Measurements from ENCODE around the gene ROR1.
"Not testable (repeated sequence)": the region's sequence is repeated elsewhere in the genome, so short reads cannot be mapped to it uniquely, and the experiment has no call there.

The ROR1 gene

GRCh38 chr1:64197076-64197475 lies 423.3 kb downstream of the ROR1 start:
- H3K4me3 Mint-ChIP-seq, result no peak overlapping the region
- DNase-seq (ENCODE audit: low spot score), result no peak
- H3K27ac Mint-ChIP-seq, result no peak overlapping the region
- H3K36me3 Mint-ChIP-seq (ENCODE audit: low read depth), result no peaks in the 10 kb centered on the region
- H3K9me3 Mint-ChIP-seq, result no peaks in the 10 kb centered on the region
- no peaks in the 10 kb centered on the region for H3K27me3 Mint-ChIP-seq (ENCODE audit: low read depth)
- no peaks in the 10 kb centered on the region for H3K4me1 Mint-ChIP-seq (ENCODE audit: low read depth)

GRCh38 chr1:64199154-64199553 lies 425.3 kb downstream of the ROR1 start:
- Mint-ChIP-seq H3K36me3 (ENCODE audit: low read depth) (no peaks in the 10 kb centered on the region), H3K27ac (no peak overlapping the region), H3K4me1 (ENCODE audit: low read depth) (no peaks in the 10 kb centered on the region), H3K9me3 (no peaks in the 10 kb centered on the region), H3K4me3 (no peak overlapping the region), H3K27me3 (ENCODE audit: low read depth) (no peaks in the 10 kb centered on the region)
- DNase-seq (ENCODE audit: low spot score), result no peak

- no peaks in the 10 kb centered on the region for H3K9me3 Mint-ChIP-seq
- no peak overlapping the region for H3K27ac Mint-ChIP-seq
- H3K4me1 Mint-ChIP-seq (ENCODE audit: low read depth), result no peaks in the 10 kb centered on the region
- no peaks in the 10 kb centered on the region for H3K36me3 Mint-ChIP-seq (ENCODE audit: low read depth)
- DNase-seq (ENCODE audit: low spot score), result no peak
- H3K27me3 Mint-ChIP-seq (ENCODE audit: low read depth), result peaks cover 3% of the 10 kb centered on the region
- no peak overlapping the region for H3K4me3 Mint-ChIP-seq
Measured at GRCh38 chr1:64200064-64200463, 426.2 kb downstream of the ROR1 start.

GRCh38 chr1:64203420-64203819 lies 429.6 kb downstream of the ROR1 start, which contains the start of gene UBE2U:
Gene UBE2U, plus strand, starts transcription at chr1:64203623. Its CDS starts 428 bp downstream, at chr1:64204051.
- H3K4me3 Mint-ChIP-seq, result no peak within 1 kb of the TSS
- H3K4me1 Mint-ChIP-seq (ENCODE audit: low read depth), result no peaks in the 10 kb centered on the region
- peaks cover 8% of the 10 kb centered on the region for H3K27me3 Mint-ChIP-seq (ENCODE audit: low read depth)
- DNase-seq (ENCODE audit: low spot score), result no peak
- no peaks in the 10 kb centered on the region for H3K9me3 Mint-ChIP-seq
- H3K36me3 Mint-ChIP-seq (ENCODE audit: low read depth), result no peaks in the 10 kb centered on the region
- no peak within 1 kb of the TSS for H3K27ac Mint-ChIP-seq

- Mint-ChIP-seq H3K36me3 (ENCODE audit: low read depth) (no peaks in the 10 kb centered on the region), H3K27ac (no peak overlapping the region), H3K4me1 (ENCODE audit: low read depth) (no peaks in the 10 kb centered on the region), H3K9me3 (no peaks in the 10 kb centered on the region), H3K27me3 (ENCODE audit: low read depth) (peaks cover 26% of the 10 kb centered on the region), H3K4me3 (no peak overlapping the region)
- no peak for DNase-seq (ENCODE audit: low spot score)
Measured at GRCh38 chr1:64209221-64209620, 435.4 kb downstream of the ROR1 start.

- peaks cover 31% of the 10 kb centered on the region for H3K27me3 Mint-ChIP-seq (ENCODE audit: low read depth)
- H3K4me3 Mint-ChIP-seq, result no peak overlapping the region
- no peaks in the 10 kb centered on the region for H3K36me3 Mint-ChIP-seq (ENCODE audit: low read depth)
- no peak for DNase-seq (ENCODE audit: low spot score)
- H3K9me3 Mint-ChIP-seq, result no peaks in the 10 kb centered on the region
- no peaks in the 10 kb centered on the region for H3K4me1 Mint-ChIP-seq (ENCODE audit: low read depth)
- H3K27ac Mint-ChIP-seq, result no peak overlapping the region
Measured at GRCh38 chr1:64212031-64212430, 438.2 kb downstream of the ROR1 start.

- Mint-ChIP-seq H3K36me3 (ENCODE audit: low read depth) (no peaks in the 10 kb centered on the region), H3K27ac (no peak overlapping the region), H3K4me1 (ENCODE audit: low read depth) (no peaks in the 10 kb centered on the region), H3K4me3 (no peak overlapping the region), H3K27me3 (ENCODE audit: low read depth) (peaks cover 44% of the 10 kb centered on the region), H3K9me3 (no peaks in the 10 kb centered on the region)
- DNase-seq (ENCODE audit: low spot score), result no peak
Measured at GRCh38 chr1:64215576-64215975, 441.8 kb downstream of the ROR1 start.

GRCh38 chr1:64220241-64220640 lies 446.4 kb downstream of the ROR1 start:
- Mint-ChIP-seq H3K4me3 (no peak overlapping the region), H3K36me3 (ENCODE audit: low read depth) (no peaks in the 10 kb centered on the region), H3K27me3 (ENCODE audit: low read depth) (peaks cover 46% of the 10 kb centered on the region), H3K4me1 (ENCODE audit: low read depth) (peaks cover 8% of the 10 kb centered on the region), H3K27ac (no peak overlapping the region), H3K9me3 (no peaks in the 10 kb centered on the region)
- no peak for DNase-seq (ENCODE audit: low spot score)

- DNase-seq (ENCODE audit: low spot score), result no peak
- Mint-ChIP-seq H3K27me3 (ENCODE audit: low read depth) (peaks cover 42% of the 10 kb centered on the region), H3K36me3 (ENCODE audit: low read depth) (no peaks in the 10 kb centered on the region), H3K27ac (no peak overlapping the region), H3K4me3 (no peak overlapping the region), H3K4me1 (ENCODE audit: low read depth) (peaks cover 8% of the 10 kb centered on the region), H3K9me3 (no peaks in the 10 kb centered on the region)
Measured at GRCh38 chr1:64223329-64224151, 449.7 kb downstream of the ROR1 start.

- not testable (repeated sequence) for H3K36me3 Mint-ChIP-seq (ENCODE audit: low read depth); DNase-seq (ENCODE audit: low spot score); H3K4me1 Mint-ChIP-seq (ENCODE audit: low read depth); H3K9me3 Mint-ChIP-seq; H3K4me3 Mint-ChIP-seq; H3K27ac Mint-ChIP-seq
- peaks cover 37% of the 10 kb centered on the region for H3K27me3 Mint-ChIP-seq (ENCODE audit: low read depth)
Measured at GRCh38 chr1:64224236-64224635, 450.4 kb downstream of the ROR1 start.

- Mint-ChIP-seq H3K27ac (no peak overlapping the region), H3K9me3 (no peaks in the 10 kb centered on the region), H3K4me3 (no peak overlapping the region), H3K27me3 (ENCODE audit: low read depth) (peaks cover 34% of the 10 kb centered on the region), H3K36me3 (ENCODE audit: low read depth) (no peaks in the 10 kb centered on the region), H3K4me1 (ENCODE audit: low read depth) (peaks cover 6% of the 10 kb centered on the region)
- DNase-seq (ENCODE audit: low spot score), result no peak
Measured at GRCh38 chr1:64228167-64228957, 454.5 kb downstream of the ROR1 start.

- Mint-ChIP-seq H3K9me3 (no peaks in the 10 kb centered on the region), H3K36me3 (ENCODE audit: low read depth) (no peaks in the 10 kb centered on the region), H3K4me3 (no peak overlapping the region), H3K27me3 (ENCODE audit: low read depth) (peaks cover 41% of the 10 kb centered on the region), H3K27ac (no peak overlapping the region), H3K4me1 (ENCODE audit: low read depth) (no peaks in the 10 kb centered on the region)
- no peak for DNase-seq (ENCODE audit: low spot score)
Measured at GRCh38 chr1:64229307-64229706, 455.5 kb downstream of the ROR1 start.

Data from T-helper 2 cell treated with Interferon-gamma antibody and Interleukin-4, amounts not matched to agents 5 μg/mL and 100 μg/mL, for 36 hours (primary cell).